IPS-NIHi11 (cell line): ENCODE results near the gene ABHD2.
A peak's percentile ranks its signal among the peaks of the same experiment; 100 is the strongest.
"Not testable (repeated sequence)": the region's sequence is repeated elsewhere in the genome, so short reads cannot be mapped to it uniquely, and the experiment has no call there.

ENCODE experiments used
- DNase-seq: peaks from one replicate; pipeline ENCODE4 v3.0.0; 2012; ENCODE audit warnings: mixed read lengths, low spot score

The ABHD2 gene

GRCh38 chr15:89120479-89121000 is 32.3 kb downstream of the ABHD2 start:
- not testable (repeated sequence) for DNase-seq

- no peak for DNase-seq
Measured at GRCh38 chr15:89121414-89121813, 33.2 kb downstream of the ABHD2 start.

- DNase-seq: no peak
Measured at GRCh38 chr15:89122505-89123180, 34.4 kb downstream of the ABHD2 start.

- DNase-seq: no peak
Measured at GRCh38 chr15:89123181-89123525, 34.9 kb downstream of the ABHD2 start.

- DNase-seq: no peak
Measured at GRCh38 chr15:89125088-89125826, 37.0 kb downstream of the ABHD2 start.

GRCh38 chr15:89126009-89126408 is 37.8 kb downstream of the ABHD2 start:
- no peak for DNase-seq

- DNase-seq: no peak
Measured at GRCh38 chr15:89127054-89127702, 38.9 kb downstream of the ABHD2 start.

- no peak for DNase-seq
Measured at GRCh38 chr15:89128320-89129122, 40.3 kb downstream of the ABHD2 start.

GRCh38 chr15:89129123-89129815 is 41.0 kb downstream of the ABHD2 start:
- DNase-seq: peak; percentile 82

- DNase-seq: no peak
Measured at GRCh38 chr15:89129816-89130134, 41.5 kb downstream of the ABHD2 start.

GRCh38 chr15:89130201-89130600 is 41.9 kb downstream of the ABHD2 start:
- DNase-seq: no peak

GRCh38 chr15:89131731-89132130 is 43.5 kb downstream of the ABHD2 start:
- DNase-seq: no peak

- no peak for DNase-seq
Measured at GRCh38 chr15:89132611-89133507, 44.6 kb downstream of the ABHD2 start.

GRCh38 chr15:89135387-89136077 is 47.3 kb downstream of the ABHD2 start:
- not testable (repeated sequence) for DNase-seq

GRCh38 chr15:89136078-89136806 is 48.0 kb downstream of the ABHD2 start:
- no peak for DNase-seq

GRCh38 chr15:89136818-89137772 is 48.8 kb downstream of the ABHD2 start:
- no peak for DNase-seq

- DNase-seq: no peak
Measured at GRCh38 chr15:89137926-89138325, 49.7 kb downstream of the ABHD2 start.

- no peak for DNase-seq
Measured at GRCh38 chr15:89138999-89139612, 50.9 kb downstream of the ABHD2 start.
